CD4-positive, alpha-beta T cell treated with Interleukin-21 for 1 hour (primary cell): ENCODE results near the gene UMAD1.

Experiments
- DNase-seq: peaks from one replicate; pipeline ENCODE4 v3.0.0-alpha.2; 2020

UMAD1 gene

DNA sequence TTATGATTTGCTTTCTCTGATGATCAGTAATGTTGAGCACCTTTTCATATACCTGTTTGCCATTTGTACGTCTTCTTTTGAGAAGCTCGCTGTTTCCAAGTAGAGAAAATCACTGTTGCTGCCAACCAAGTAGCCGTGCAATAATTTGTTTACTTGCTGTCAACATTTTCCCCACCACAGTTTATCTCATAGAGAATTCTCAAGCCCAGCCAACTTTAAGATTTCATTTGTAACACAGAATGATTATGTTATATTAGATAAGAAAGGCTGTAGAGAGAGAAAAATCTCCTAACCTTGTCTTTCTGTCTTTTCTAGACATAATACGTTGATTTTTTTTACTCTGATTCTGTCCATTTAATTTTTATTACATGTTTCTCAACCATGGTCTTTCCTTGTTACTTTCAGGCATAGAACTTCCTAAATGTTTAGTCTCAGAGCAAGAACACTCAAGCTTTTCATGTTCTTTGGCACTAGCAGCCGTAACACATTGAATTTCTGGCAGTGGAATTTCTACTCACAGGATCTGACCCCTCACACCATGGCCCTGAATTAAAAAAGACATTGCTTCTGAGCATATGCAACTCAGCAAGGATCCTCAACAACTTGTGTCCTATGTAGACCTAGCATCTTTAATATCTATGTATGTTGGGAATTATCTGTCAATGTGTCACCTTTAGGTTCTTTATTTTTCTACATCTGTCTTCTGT is 54.7 kb downstream of the UMAD1 start:
- DNase-seq = no peak

DNA sequence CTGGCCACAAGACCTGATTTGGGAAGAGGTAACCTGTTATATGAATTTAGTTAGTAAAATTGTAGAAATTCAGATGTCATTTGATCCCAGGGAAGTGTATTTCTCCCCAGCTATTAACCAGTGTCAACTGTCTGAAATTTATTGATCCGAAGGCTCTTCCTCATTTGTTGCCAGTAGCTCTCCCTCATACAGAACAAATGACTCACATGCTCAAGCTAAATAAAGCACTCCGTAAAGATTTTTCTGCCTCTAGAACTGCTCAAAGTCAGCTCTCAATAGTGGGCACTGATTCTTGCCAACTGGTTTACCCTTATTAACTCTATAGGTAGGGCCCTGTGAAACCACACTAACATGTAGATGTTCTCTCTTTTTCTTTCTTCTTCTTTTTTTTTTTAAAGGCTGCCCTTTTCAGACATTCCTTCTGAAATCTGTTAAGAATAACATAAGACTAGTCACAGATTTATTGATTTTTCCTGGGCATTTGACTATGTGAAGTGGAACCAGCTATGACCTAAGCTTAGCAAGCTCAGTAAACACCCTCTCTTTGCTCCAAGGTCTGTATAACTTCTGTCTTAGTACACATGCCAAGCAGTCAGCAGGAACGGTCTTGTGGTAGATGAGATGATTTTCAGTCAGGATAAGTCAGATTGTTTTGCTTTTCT is 56.0 kb downstream of the UMAD1 start:
- DNase-seq = no peak

GRCh38 chr7:7698930-7699329 is 58.4 kb downstream of the UMAD1 start:
- no peak for DNase-seq

GRCh38 chr7:7699380-7699779 is 58.8 kb downstream of the UMAD1 start:
- DNase-seq = no peak

DNA sequence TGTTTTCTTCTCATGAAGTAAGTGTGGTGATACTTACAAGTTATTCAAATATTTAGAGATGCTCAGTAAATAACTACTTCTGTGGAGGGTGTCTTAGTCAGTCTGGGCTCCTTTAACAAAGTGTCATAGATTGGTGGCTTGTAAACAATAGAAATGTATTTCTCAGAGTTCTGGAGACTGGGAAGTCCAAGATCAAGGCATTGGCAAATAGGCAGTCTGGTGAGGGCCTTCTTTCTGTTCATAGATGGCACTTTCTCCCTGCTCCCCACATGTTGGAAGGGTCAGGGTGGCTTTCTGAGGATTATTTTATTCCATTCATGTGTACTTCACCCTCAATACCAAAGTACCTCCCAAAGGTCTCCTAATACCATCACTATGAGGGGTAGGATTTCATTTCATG is 59.4 kb downstream of the UMAD1 start:
- DNase-seq = no peak

- DNase-seq = no peak
Observed at GRCh38 chr7:7701527-7701926, 61.0 kb downstream of the UMAD1 start.

GRCh38 chr7:7702826-7703225 is 62.3 kb downstream of the UMAD1 start:
- no peak for DNase-seq

DNA sequence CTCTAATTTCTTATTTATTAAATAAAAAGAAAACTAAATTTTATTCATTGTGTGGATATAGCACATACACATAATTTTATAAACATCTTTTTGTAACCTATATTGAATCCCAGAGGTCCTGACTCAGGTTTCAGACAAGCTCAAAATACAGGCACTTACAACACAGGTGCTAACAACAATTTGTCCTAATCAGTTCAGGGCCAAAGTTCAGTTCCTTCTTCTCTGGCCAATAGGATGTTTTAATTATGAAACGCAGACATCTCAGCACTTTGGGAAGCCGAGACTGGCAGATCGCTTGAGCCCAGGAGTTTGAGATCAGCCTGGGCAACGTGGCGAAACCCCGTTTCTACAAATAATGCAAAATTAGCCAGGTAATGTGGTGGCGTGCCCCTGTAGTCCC is 62.9 kb downstream of the UMAD1 start:
- DNase-seq = no peak

GRCh38 chr7:7704867-7705266 is 64.3 kb downstream of the UMAD1 start:
- DNase-seq = no peak

GRCh38 chr7:7705318-7705717 is 64.8 kb downstream of the UMAD1 start:
- DNase-seq = no peak

DNA sequence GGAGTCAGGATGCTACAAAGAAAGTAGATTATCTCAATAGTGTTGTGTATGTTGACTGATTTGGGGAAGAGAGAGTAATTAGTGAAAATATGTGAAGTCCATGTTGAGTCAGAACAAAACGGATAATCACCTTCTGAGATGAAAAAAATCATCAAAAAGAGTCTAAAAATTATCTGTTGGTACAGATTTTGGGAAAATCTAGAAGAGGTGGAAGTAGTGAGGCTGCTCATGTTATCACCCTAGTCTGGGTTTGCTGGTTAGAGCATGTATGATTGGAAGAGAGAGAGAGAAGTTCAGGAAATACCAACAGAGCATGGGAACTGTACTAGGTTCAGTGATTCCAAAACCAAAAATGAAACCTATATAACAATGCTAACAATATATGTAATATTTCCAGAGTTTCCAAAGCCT is 65.6 kb downstream of the UMAD1 start:
- no peak for DNase-seq

- no peak for DNase-seq
Observed at GRCh38 chr7:7706556-7707172, 66.1 kb downstream of the UMAD1 start.

GRCh38 chr7:7707246-7707645 is 66.7 kb downstream of the UMAD1 start:
- no peak for DNase-seq

DNA sequence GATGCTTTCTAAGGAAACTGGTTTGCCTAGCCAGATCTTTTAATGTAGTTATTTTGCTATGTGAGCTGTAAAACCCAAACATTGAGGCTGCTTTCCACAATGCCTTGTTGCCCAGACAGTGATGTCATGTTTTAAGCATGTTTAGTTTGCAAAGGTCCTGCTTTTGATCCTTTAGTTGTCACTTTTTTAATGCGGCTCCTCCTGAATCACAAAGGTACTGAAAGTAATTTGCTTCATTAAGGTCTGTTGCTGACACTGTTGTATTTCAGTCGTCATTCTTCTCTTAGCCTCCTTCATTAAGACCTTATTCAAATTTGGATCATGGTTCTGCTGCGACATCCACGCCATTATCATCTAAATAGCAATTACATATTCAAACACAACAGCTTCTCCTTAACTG is 67.3 kb downstream of the UMAD1 start:
- no peak for DNase-seq

- no peak for DNase-seq
Observed at GRCh38 chr7:7709291-7709690, 68.7 kb downstream of the UMAD1 start.

DNA sequence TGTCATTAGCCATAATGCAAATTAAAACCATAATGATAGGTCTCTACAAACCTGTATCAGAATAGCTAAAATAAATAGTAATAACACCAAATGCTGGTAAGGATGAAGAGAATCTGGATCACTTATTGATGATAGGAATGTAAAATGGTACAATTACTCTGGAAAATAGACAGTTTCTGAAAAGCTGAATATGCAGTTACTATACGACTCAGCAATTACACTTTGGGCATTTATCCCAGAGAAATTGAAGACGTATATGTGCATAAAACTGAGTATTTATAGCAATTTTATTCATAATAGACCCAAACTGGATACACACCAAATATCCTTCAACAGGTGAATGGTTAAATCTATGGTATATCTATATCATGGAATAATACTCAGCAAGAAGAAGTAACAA is 69.9 kb downstream of the UMAD1 start:
- no peak for DNase-seq

DNA sequence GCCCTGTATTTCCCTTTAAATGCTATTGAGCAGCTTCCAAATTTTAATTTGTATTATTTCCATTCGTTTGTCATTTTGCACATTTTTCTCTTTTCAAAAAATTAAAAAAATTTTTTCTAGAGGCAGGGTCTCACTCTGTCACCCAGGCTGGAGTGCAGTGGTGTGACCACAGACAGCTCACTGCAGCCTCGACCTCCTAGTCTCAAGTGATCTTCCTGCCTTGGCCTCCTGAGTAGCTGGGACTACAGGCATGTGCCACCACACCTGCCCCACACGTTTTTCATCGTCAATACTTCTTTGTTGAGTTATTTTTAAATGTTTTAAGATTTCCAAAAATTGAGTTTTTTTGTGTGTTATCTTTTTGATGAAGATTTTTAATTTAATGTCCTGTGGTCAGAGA is 73.2 kb downstream of the UMAD1 start:
- DNase-seq = no peak

DNA sequence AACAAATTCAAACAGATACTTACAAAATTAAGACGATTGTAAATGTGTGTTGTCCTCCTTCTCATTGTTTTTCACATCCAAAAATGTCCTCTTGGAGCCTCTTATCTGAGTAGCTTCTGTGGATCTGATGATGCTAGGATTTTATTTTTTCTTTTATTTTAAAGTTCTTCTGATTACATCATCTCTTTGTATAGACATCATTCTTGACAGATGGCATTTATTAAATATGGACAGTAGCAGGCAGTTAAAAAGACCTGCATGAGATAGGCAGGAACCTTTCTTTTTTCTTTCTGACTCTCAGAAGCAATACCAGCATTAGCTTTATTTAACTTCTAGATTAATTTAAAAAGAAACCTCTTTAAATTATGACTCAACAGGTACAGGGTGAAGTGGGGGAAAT is 77.9 kb downstream of the UMAD1 start, which contains the start of gene RPA3:
Gene RPA3 (minus strand): TSS at position 116 of the 400 bp plus-strand sequence. CDS start 78,189 bp downstream, outside the sequence.
- DNase-seq = no peak

- peak; percentile 6 for DNase-seq
Observed at GRCh38 chr7:7719236-7719635, 78.7 kb downstream of the UMAD1 start.

- DNase-seq = no peak
Observed at GRCh38 chr7:7720193-7720592, 79.6 kb downstream of the UMAD1 start.

- DNase-seq = no peak
Observed at GRCh38 chr7:7720750-7721621, 80.4 kb downstream of the UMAD1 start.

DNA sequence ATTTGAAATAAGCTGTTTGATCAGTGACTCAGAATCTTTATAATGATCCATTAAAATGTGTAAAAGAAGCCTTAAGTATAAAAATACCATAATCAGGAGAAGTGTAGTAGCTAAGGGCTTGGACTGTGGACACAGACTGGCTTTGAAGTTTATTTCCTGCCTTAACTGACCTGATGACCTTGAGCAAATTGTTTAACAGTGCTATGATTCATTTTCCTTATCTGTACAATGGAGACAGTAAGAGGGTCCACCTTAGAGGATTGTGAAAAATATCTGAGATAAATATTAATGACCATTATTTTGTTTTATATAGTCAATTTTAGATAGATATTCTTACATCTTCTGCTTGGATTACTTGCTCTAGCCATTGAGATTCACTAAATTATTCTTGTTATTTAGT is 91.2 kb downstream of the UMAD1 start:
- no peak for DNase-seq

DNA sequence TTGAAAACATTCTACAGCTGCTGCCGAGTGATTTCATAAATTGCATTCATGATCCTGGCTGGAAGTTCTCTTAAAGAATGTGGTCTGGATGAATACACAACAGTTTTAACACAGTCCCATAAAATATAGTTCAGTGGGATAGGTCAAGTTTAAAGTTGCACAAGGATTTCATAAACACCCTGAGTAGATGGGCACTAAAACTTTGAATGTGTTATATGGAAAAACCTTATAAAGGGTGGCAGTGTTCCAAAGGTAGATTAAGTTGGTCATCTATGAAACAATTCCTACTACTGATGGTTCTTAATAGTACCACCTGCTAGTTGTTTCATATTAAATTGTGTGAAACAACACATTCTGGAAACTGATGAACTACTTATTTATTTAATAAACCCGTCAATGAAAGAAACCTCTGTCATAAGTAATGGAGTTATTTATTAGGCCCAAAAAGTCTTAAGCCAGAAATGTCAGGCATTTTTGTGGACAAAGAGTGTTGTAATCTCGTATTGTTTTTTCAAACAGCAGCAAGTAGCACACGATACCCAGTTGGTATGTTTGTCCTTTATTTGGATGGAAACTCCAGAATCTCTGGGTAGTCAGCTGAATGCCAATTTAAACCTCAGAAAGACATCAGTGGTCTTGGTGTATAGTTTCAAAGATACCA is 92.2 kb downstream of the UMAD1 start:
- no peak for DNase-seq
